Mucosa of descending colon (tissue), 3 donors: ENCODE measurements around the gene DPEP2. TPM values are rescaled to one million over a fixed set of nuclear protein-coding genes. Genes with fewer than 3 reads are reported as not detected.
"Not testable (repeated sequence)": the region's sequence is repeated elsewhere in the genome, so short reads cannot be mapped to it uniquely, and the experiment has no call there.

ENCODE experiments used
- ATAC-seq: fragments of 200-7000 bp; cut with Tn5 transposase; one replicate; pipeline ENCODE4 v1.9.1; 2020; ENCODE audit warnings: mild to moderate bottlenecking, moderate library complexity
- DNase-seq, 3 donors: peaks; one replicate each; pipeline ENCODE4 v3.0.0-alpha.2; 2020
- H3K36me3 ChIP-seq: fragments of 200-600 bp; one replicate; pipeline ENCODE4 v1.8.0; 2021; ENCODE audit warnings: low read depth, mild to moderate bottlenecking
- H3K4me1 ChIP-seq: fragments of 200-600 bp; one replicate; pipeline ENCODE4 v1.8.0; 2021; ENCODE audit warnings: low read depth, mild to moderate bottlenecking
- H3K4me3 ChIP-seq: fragments of 200-600 bp; one replicate; pipeline ENCODE4 v1.8.0; 2021; ENCODE audit warnings: mild to moderate bottlenecking
- H3K9me3 ChIP-seq: fragments of 200-600 bp; one replicate; pipeline ENCODE4 v1.8.0; 2021; ENCODE audit warnings: mild to moderate bottlenecking
- intact Hi-C, 2 donors: fragments of 100-400 bp; cut with DNase I in 1 of 2; cut with micrococcal nuclease in 1 of 2; formaldehyde crosslinking; loops; one replicate each; pipeline versions ENCODE4 v1.11.0 to v1.11.1; 2022; cut with DNase I, micrococcal nuclease
- total RNA-seq, 3 donors: library from RNA; stranded (reverse); fragmentation: NEBNext Ultra II Directional in 2 of 3; extraction: Animal tissue kit (Norgen Biotek cat#: 25700) in 2 of 3; gene quantifications; one replicate each; pipeline versions ENCODE4 v1.2.1 to v1.2.4, GENCODE V29; 2021 to 2023
- TF ChIP-seq, protein P1 (sequence below): fragments of 200-600 bp; IDR thresholded peaks from one replicate; pipeline ENCODE4 v1.8.0; 2022; ENCODE audit warnings: antibody characterized with exemption, mild to moderate bottlenecking
- donor health status: DM: no; HTN: no; CAD: no; lungs with moderate emphysema.
- donor health status: DM: no; HTN: no; CAD: no.
- donor health status: DM: no; HTN: yes; CAD: no.

Gene DPEP2
- total RNA-seq, 3 donors from 2014 or later: 1.5 to 2.8 (median 1.6) TPM

- no peaks in the 10 kb centered on the region for H3K9me3 ChIP-seq
- intact Hi-C loops: no loop called here
- H3K36me3 ChIP-seq: no peaks in the 10 kb centered on the region
- TF ChIP-seq, protein P1, sequence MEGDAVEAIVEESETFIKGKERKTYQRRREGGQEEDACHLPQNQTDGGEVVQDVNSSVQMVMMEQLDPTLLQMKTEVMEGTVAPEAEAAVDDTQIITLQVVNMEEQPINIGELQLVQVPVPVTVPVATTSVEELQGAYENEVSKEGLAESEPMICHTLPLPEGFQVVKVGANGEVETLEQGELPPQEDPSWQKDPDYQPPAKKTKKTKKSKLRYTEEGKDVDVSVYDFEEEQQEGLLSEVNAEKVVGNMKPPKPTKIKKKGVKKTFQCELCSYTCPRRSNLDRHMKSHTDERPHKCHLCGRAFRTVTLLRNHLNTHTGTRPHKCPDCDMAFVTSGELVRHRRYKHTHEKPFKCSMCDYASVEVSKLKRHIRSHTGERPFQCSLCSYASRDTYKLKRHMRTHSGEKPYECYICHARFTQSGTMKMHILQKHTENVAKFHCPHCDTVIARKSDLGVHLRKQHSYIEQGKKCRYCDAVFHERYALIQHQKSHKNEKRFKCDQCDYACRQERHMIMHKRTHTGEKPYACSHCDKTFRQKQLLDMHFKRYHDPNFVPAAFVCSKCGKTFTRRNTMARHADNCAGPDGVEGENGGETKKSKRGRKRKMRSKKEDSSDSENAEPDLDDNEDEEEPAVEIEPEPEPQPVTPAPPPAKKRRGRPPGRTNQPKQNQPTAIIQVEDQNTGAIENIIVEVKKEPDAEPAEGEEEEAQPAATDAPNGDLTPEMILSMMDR: no peak
- ATAC-seq (peak; percentile 29), DNase-seq (no peak)
- H3K4me3 ChIP-seq: no peak overlapping the region
- no peaks in the 10 kb centered on the region for H3K4me1 ChIP-seq
Observed at GRCh38 chr16:68000450-68000849, 1.2 kb upstream of the DPEP2 start.

GRCh38 chr16:67999985-68000384, 701 bp upstream of the DPEP2 start:
- DNase-seq (no peak), ATAC-seq (peak; percentile 64)
- no peaks in the 10 kb centered on the region for H3K9me3 ChIP-seq
- TF ChIP-seq, protein P1: no peak
- no peaks in the 10 kb centered on the region for H3K36me3 ChIP-seq
- intact Hi-C loops: no loop called here
- no peaks in the 10 kb centered on the region for H3K4me1 ChIP-seq
- H3K4me3 ChIP-seq: no peak overlapping the region

- not testable (repeated sequence) for DNase-seq
Observed at GRCh38 chr16:67998231-67998778, 979 bp downstream of the DPEP2 start.

DNA sequence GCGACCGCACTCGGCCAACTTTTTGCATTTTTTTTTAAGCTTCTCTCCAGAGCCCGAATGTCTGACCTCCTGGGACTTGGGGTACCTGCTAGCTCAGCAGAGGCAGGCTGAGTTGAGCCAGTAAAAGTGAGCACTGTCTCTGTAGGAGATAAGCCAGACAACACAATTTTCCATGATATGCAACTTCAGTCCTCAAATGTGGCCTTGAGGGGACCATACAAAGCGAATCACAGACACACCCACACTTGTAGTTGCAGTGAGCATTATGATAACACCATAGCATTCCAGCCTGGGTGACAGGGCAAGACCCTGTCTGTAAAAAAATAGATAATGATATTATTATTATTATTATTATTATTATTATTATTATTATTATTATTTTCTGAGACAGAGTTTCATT, 2.6 kb downstream of the DPEP2 start:
- intact Hi-C loops: no loop called here
- Histone ChIP-seq H3K36me3 (no peaks in the 10 kb centered on the region), H3K9me3 (no peaks in the 10 kb centered on the region), H3K4me3 (no peak overlapping the region), H3K4me1 (peaks cover 12% of the 10 kb centered on the region)
- DNase-seq: no peak
- ATAC-seq: no peak
- TF ChIP-seq, protein P1: no peak

More at GRCh38 chr16:67998231-67998778, 979 bp downstream of the DPEP2 start:
- intact Hi-C loops, ATAC-seq, H3K9me3 ChIP-seq, H3K4me1 ChIP-seq, H3K4me3 ChIP-seq, H3K36me3 ChIP-seq: not testable (repeated sequence)

- Histone ChIP-seq H3K4me1 (peaks cover 12% of the 10 kb centered on the region), H3K36me3 (no peaks in the 10 kb centered on the region), H3K9me3 (no peaks in the 10 kb centered on the region), H3K4me3 (no peak overlapping the region)
- intact Hi-C loops: no loop called here
- ATAC-seq: no peak
- TF ChIP-seq, protein P1: no peak
- DNase-seq: no peak
Observed at GRCh38 chr16:67995423-67995822, 3.9 kb downstream of the DPEP2 start.

GRCh38 chr16:67994040-67994408, 5.3 kb downstream of the DPEP2 start:
- H3K4me3 ChIP-seq, DNase-seq, intact Hi-C loops, H3K36me3 ChIP-seq, H3K9me3 ChIP-seq: not testable (repeated sequence)
- peak; percentile 9 for ATAC-seq
- peaks cover 12% of the 10 kb centered on the region for H3K4me1 ChIP-seq
